ENCODE measurements around the gene CHST15.

CHST15 gene

GRCh38 chr10:124120410-124121061 lies 27.1 kb upstream of the CHST15 start:
- no peak overlapping the region for H3K4me3 ChIP-seq (ENCODE audit: low read length)
- H3K36me3 ChIP-seq (ENCODE audit: insufficient read depth, low read length) = no peaks in the 10 kb centered on the region
- H3K9me3 ChIP-seq (replicated peaks; ENCODE audit: low read length) = no peaks in the 10 kb centered on the region
- H3K9ac ChIP-seq (ENCODE audit: low read depth, low read length) = no peak overlapping the region
- peaks cover 3% of the 10 kb centered on the region for H3K27me3 ChIP-seq (ENCODE audit: control insufficient read depth, insufficient read depth, low read length)
- H3K4me2 ChIP-seq (ENCODE audit: low read length) = no peak overlapping the region
- H3K4me1 ChIP-seq (ENCODE audit: control insufficient read depth, insufficient read depth, low read length) = peaks cover 7% of the 10 kb centered on the region

GRCh38 chr10:124119946-124120345 lies 26.5 kb upstream of the CHST15 start:
- Histone ChIP-seq H3K4me1 (ENCODE audit: control insufficient read depth, insufficient read depth, low read length) (peaks cover 7% of the 10 kb centered on the region), H3K36me3 (ENCODE audit: insufficient read depth, low read length) (no peaks in the 10 kb centered on the region), H3K4me3 (ENCODE audit: low read length) (no peak overlapping the region), H3K4me2 (ENCODE audit: low read length) (no peak overlapping the region), H3K27me3 (ENCODE audit: control insufficient read depth, insufficient read depth, low read length) (peaks cover 5% of the 10 kb centered on the region), H3K9ac (ENCODE audit: low read depth, low read length) (no peak overlapping the region), H3K9me3 (replicated peaks; ENCODE audit: low read length) (no peaks in the 10 kb centered on the region)

- Histone ChIP-seq H3K9ac (ENCODE audit: low read depth, low read length) (no peak overlapping the region), H3K4me2 (ENCODE audit: low read length) (no peak overlapping the region), H3K9me3 (replicated peaks; ENCODE audit: low read length) (no peaks in the 10 kb centered on the region), H3K27me3 (ENCODE audit: control insufficient read depth, insufficient read depth, low read length) (peaks cover 8% of the 10 kb centered on the region), H3K36me3 (ENCODE audit: insufficient read depth, low read length) (no peaks in the 10 kb centered on the region), H3K4me3 (ENCODE audit: low read length) (no peak overlapping the region), H3K4me1 (ENCODE audit: control insufficient read depth, insufficient read depth, low read length) (peaks cover 7% of the 10 kb centered on the region)
These were observed 25.8 kb upstream of the CHST15 start for GRCh38 chr10:124119216-124119615.

GRCh38 chr10:124117833-124118232 lies 24.4 kb upstream of the CHST15 start:
- no peak overlapping the region for H3K4me2 ChIP-seq (ENCODE audit: low read length)
- no peaks in the 10 kb centered on the region for H3K36me3 ChIP-seq (ENCODE audit: insufficient read depth, low read length)
- H3K9ac ChIP-seq (ENCODE audit: low read depth, low read length) = no peak overlapping the region
- peaks cover 7% of the 10 kb centered on the region for H3K4me1 ChIP-seq (ENCODE audit: control insufficient read depth, insufficient read depth, low read length)
- H3K27me3 ChIP-seq (ENCODE audit: control insufficient read depth, insufficient read depth, low read length) = peaks cover 8% of the 10 kb centered on the region
- H3K9me3 ChIP-seq (replicated peaks; ENCODE audit: low read length) = no peaks in the 10 kb centered on the region
- H3K4me3 ChIP-seq (ENCODE audit: low read length) = no peak overlapping the region

GRCh38 chr10:124117511-124117785 lies 24.1 kb upstream of the CHST15 start:
- Histone ChIP-seq H3K4me1 (ENCODE audit: control insufficient read depth, insufficient read depth, low read length) (peaks cover 7% of the 10 kb centered on the region), H3K4me3 (ENCODE audit: low read length) (no peak overlapping the region), H3K9ac (ENCODE audit: low read depth, low read length) (no peak overlapping the region), H3K36me3 (ENCODE audit: insufficient read depth, low read length) (no peaks in the 10 kb centered on the region), H3K9me3 (replicated peaks; ENCODE audit: low read length) (no peaks in the 10 kb centered on the region), H3K4me2 (ENCODE audit: low read length) (no peak overlapping the region), H3K27me3 (ENCODE audit: control insufficient read depth, insufficient read depth, low read length) (peaks cover 8% of the 10 kb centered on the region)

- Histone ChIP-seq H3K9ac (ENCODE audit: low read depth, low read length) (no peak overlapping the region), H3K27me3 (ENCODE audit: control insufficient read depth, insufficient read depth, low read length) (peaks cover 9% of the 10 kb centered on the region), H3K4me2 (ENCODE audit: low read length) (no peak overlapping the region), H3K4me1 (ENCODE audit: control insufficient read depth, insufficient read depth, low read length) (peaks cover 2% of the 10 kb centered on the region), H3K36me3 (ENCODE audit: insufficient read depth, low read length) (no peaks in the 10 kb centered on the region), H3K4me3 (ENCODE audit: low read length) (no peak overlapping the region), H3K9me3 (replicated peaks; ENCODE audit: low read length) (no peaks in the 10 kb centered on the region)
These were observed 23.5 kb upstream of the CHST15 start for GRCh38 chr10:124116771-124117510.

- H3K4me1 ChIP-seq (ENCODE audit: control insufficient read depth, insufficient read depth, low read length) = no peaks in the 10 kb centered on the region
- peaks cover 17% of the 10 kb centered on the region for H3K27me3 ChIP-seq (ENCODE audit: control insufficient read depth, insufficient read depth, low read length)
- H3K4me3 ChIP-seq (ENCODE audit: low read length) = no peak overlapping the region
- H3K9me3 ChIP-seq (replicated peaks; ENCODE audit: low read length) = no peaks in the 10 kb centered on the region
- H3K4me2 ChIP-seq (ENCODE audit: low read length) = no peak overlapping the region
- no peak overlapping the region for H3K9ac ChIP-seq (ENCODE audit: low read depth, low read length)
- no peaks in the 10 kb centered on the region for H3K36me3 ChIP-seq (ENCODE audit: insufficient read depth, low read length)
These were observed 21.3 kb upstream of the CHST15 start for GRCh38 chr10:124114696-124115095.

- Histone ChIP-seq H3K9ac (ENCODE audit: low read depth, low read length) (no peak overlapping the region), H3K4me1 (ENCODE audit: control insufficient read depth, insufficient read depth, low read length) (no peaks in the 10 kb centered on the region), H3K4me2 (ENCODE audit: low read length) (no peak overlapping the region), H3K36me3 (ENCODE audit: insufficient read depth, low read length) (no peaks in the 10 kb centered on the region), H3K27me3 (ENCODE audit: control insufficient read depth, insufficient read depth, low read length) (peaks cover 15% of the 10 kb centered on the region), H3K9me3 (replicated peaks; ENCODE audit: low read length) (no peaks in the 10 kb centered on the region), H3K4me3 (ENCODE audit: low read length) (no peak overlapping the region)
These were observed 19.6 kb upstream of the CHST15 start for GRCh38 chr10:124112891-124113580.

GRCh38 chr10:124110882-124111281 lies 17.5 kb upstream of the CHST15 start:
- Histone ChIP-seq H3K27me3 (ENCODE audit: control insufficient read depth, insufficient read depth, low read length) (peaks cover 14% of the 10 kb centered on the region), H3K9me3 (replicated peaks; ENCODE audit: low read length) (no peaks in the 10 kb centered on the region), H3K4me1 (ENCODE audit: control insufficient read depth, insufficient read depth, low read length) (peaks cover 9% of the 10 kb centered on the region), H3K36me3 (ENCODE audit: insufficient read depth, low read length) (no peaks in the 10 kb centered on the region), H3K4me2 (ENCODE audit: low read length) (no peak overlapping the region), H3K4me3 (ENCODE audit: low read length) (no peak overlapping the region), H3K9ac (ENCODE audit: low read depth, low read length) (no peak overlapping the region)

- Histone ChIP-seq H3K4me3 (ENCODE audit: low read length) (no peak overlapping the region), H3K27me3 (ENCODE audit: control insufficient read depth, insufficient read depth, low read length) (peaks cover 8% of the 10 kb centered on the region), H3K9me3 (replicated peaks; ENCODE audit: low read length) (no peaks in the 10 kb centered on the region), H3K4me2 (ENCODE audit: low read length) (no peak overlapping the region), H3K36me3 (ENCODE audit: insufficient read depth, low read length) (no peaks in the 10 kb centered on the region), H3K4me1 (ENCODE audit: control insufficient read depth, insufficient read depth, low read length) (peaks cover 13% of the 10 kb centered on the region), H3K9ac (ENCODE audit: low read depth, low read length) (no peak overlapping the region)
These were observed 15.9 kb upstream of the CHST15 start for GRCh38 chr10:124109261-124109660.

- Histone ChIP-seq H3K9me3 (replicated peaks; ENCODE audit: low read length) (no peaks in the 10 kb centered on the region), H3K9ac (ENCODE audit: low read depth, low read length) (no peak overlapping the region), H3K4me1 (ENCODE audit: control insufficient read depth, insufficient read depth, low read length) (peaks cover 13% of the 10 kb centered on the region)
These were observed 13.7 kb upstream of the CHST15 start for GRCh38 chr10:124107072-124107471.

More at GRCh38 chr10:124107072-124107471, 13.7 kb upstream of the CHST15 start:
- no peaks in the 10 kb centered on the region for H3K36me3 ChIP-seq (ENCODE audit: insufficient read depth, low read length)
- peaks cover 8% of the 10 kb centered on the region for H3K27me3 ChIP-seq (ENCODE audit: control insufficient read depth, insufficient read depth, low read length)
- no peak overlapping the region for H3K4me2 ChIP-seq (ENCODE audit: low read length)
- no peak overlapping the region for H3K4me3 ChIP-seq (ENCODE audit: low read length)

Measured in skeletal muscle satellite cell (primary cell).